Measurements from ENCODE around the gene IFTAP. TPM values are rescaled to one million over a fixed set of nuclear protein-coding genes. Genes with fewer than 3 reads are reported as not detected.

The IFTAP gene
- polyA plus RNA-seq, 1 of the 3 experiments (the other 2 are of a cell fraction) = 21.8 TPM

GRCh38 chr11:36623494-36623893 is 29.2 kb downstream of the IFTAP start:
- WGBS (ENCODE audit: low lambda C conversion rate) = 71% methylated on average over 5 of the region's 5 CpGs
- Histone ChIP-seq H3K4me2 (no peak overlapping the region), H3K27ac (ENCODE audit: low read depth in 2 of 2, low read length in 1 of 2) (peak overlapping the region in 1 of 2 experiments; percentile 100; a peak in 2 of 4 replicates), H3K36me3 (replicated peaks in 1 of 2; ENCODE audit: control insufficient read depth in 1 of 2, insufficient read depth in 2 of 2, low read length in 1 of 2) (peaks cover 0 to 2% of the 10 kb centered on the region in 2 experiments), H2AFZ (ENCODE audit: low read depth) (no peak overlapping the region), H3K4me3 (ENCODE audit: low read depth in 2 of 2, low read length in 1 of 2) (no peak overlapping the region), H3K4me1 (ENCODE audit: control insufficient read depth in 1 of 2, insufficient read depth in 2 of 2, low read depth in 1 of 2, low read length in 1 of 2) (peaks cover 16 to 54% of the 10 kb centered on the region in 2 experiments; a peak in 3 of 4 replicates), H4K20me1 (ENCODE audit: insufficient read depth) (no peaks in the 10 kb centered on the region), H3K79me2 (ENCODE audit: insufficient read depth) (no peaks in the 10 kb centered on the region), H3K9me2 (no peaks in the 10 kb centered on the region), H3K9ac (no peak overlapping the region), H3K27me3 (ENCODE audit: insufficient read depth) (no peaks in the 10 kb centered on the region), H3F3A (replicated peaks; ENCODE audit: insufficient read depth) (no peaks in the 10 kb centered on the region), H3K9me3 (no peaks in the 10 kb centered on the region)
- TF ChIP-seq USF2 (IDR thresholded peaks at IDR 0.05; ENCODE audit: borderline replicate concordance, low read depth, low read length) (no peak), MXI1 (IDR thresholded peaks at IDR 0.05; ENCODE audit: low read depth, low read length) (no peak), MAX (IDR thresholded peaks at IDR 0.05; ENCODE audit: low read depth) (no peak), FOXJ3 (CRISPR knock-in tag; IDR thresholded peaks at IDR 0.05) (no peak), GATA2 (CRISPR knock-in tag; IDR thresholded peaks at IDR 0.05) (no peak), NRF1 (IDR thresholded peaks at IDR 0.05; ENCODE audit: low read depth, low read length) (no peak), SMC3 (IDR thresholded peaks at IDR 0.05; ENCODE audit: low read depth, low read length) (no peak), JUND (IDR thresholded peaks at IDR 0.05) (no peak), TCF12 (IDR thresholded peaks at IDR 0.05) (no peak), FOSL2 (IDR thresholded peaks at IDR 0.05; ENCODE audit: borderline replicate concordance, low read depth) (no peak), FOXM1 (IDR thresholded peaks at IDR 0.05; ENCODE audit: low read depth) (no peak), NFIC (IDR thresholded peaks at IDR 0.05; ENCODE audit: borderline replicate concordance) (no peak), GABPA (IDR thresholded peaks at IDR 0.05; ENCODE audit: low read depth) (no peak), CHD2 (IDR thresholded peaks at IDR 0.05; ENCODE audit: low read length, partially characterized antibody) (no peak), RAD21 (IDR thresholded peaks at IDR 0.05; ENCODE audit: low read length) (no peak)
- TF ChIP-seq, protein P1, sequence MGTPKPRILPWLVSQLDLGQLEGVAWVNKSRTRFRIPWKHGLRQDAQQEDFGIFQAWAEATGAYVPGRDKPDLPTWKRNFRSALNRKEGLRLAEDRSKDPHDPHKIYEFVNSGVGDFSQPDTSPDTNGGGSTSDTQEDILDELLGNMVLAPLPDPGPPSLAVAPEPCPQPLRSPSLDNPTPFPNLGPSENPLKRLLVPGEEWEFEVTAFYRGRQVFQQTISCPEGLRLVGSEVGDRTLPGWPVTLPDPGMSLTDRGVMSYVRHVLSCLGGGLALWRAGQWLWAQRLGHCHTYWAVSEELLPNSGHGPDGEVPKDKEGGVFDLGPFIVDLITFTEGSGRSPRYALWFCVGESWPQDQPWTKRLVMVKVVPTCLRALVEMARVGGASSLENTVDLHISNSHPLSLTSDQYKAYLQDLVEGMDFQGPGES (IDR thresholded peaks at IDR 0.05; ENCODE audit: low read depth, low read length) = no peak
- TF ChIP-seq, protein P2, sequence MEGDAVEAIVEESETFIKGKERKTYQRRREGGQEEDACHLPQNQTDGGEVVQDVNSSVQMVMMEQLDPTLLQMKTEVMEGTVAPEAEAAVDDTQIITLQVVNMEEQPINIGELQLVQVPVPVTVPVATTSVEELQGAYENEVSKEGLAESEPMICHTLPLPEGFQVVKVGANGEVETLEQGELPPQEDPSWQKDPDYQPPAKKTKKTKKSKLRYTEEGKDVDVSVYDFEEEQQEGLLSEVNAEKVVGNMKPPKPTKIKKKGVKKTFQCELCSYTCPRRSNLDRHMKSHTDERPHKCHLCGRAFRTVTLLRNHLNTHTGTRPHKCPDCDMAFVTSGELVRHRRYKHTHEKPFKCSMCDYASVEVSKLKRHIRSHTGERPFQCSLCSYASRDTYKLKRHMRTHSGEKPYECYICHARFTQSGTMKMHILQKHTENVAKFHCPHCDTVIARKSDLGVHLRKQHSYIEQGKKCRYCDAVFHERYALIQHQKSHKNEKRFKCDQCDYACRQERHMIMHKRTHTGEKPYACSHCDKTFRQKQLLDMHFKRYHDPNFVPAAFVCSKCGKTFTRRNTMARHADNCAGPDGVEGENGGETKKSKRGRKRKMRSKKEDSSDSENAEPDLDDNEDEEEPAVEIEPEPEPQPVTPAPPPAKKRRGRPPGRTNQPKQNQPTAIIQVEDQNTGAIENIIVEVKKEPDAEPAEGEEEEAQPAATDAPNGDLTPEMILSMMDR (IDR thresholded peaks at IDR 0.05) = no peak
- CTCF ChIA-PET = interaction anchor here (0.6 to 4.1 kb wide), 21 partner anchors 10 to 389 kb away, joined by 3 to 89 read pairs (median 4); partner anchors contain the start of genes RAG1 and TRAF6
- DNase-seq = no peak
- POLR2A ChIA-PET = interaction anchor here (1.3 kb wide), 1 partner anchor 58 kb away, joined by 6 read pairs; no protein-coding TSS in a partner anchor

All from SK-N-SH (cell line).